ENCODE results near the gene TMEM212.

The TMEM212 gene

GRCh38 chr3:171878461-171879225 lies 35.5 kb downstream of the TMEM212 start:
- Mint-ChIP-seq H3K36me3 (no peaks in the 10 kb centered on the region), H3K27ac (no peak overlapping the region), H3K27me3 (no peaks in the 10 kb centered on the region), H3K4me3 (no peak overlapping the region), H3K4me1 (no peaks in the 10 kb centered on the region), H3K9me3 (no peaks in the 10 kb centered on the region)
- no peak for ATAC-seq

DNA sequence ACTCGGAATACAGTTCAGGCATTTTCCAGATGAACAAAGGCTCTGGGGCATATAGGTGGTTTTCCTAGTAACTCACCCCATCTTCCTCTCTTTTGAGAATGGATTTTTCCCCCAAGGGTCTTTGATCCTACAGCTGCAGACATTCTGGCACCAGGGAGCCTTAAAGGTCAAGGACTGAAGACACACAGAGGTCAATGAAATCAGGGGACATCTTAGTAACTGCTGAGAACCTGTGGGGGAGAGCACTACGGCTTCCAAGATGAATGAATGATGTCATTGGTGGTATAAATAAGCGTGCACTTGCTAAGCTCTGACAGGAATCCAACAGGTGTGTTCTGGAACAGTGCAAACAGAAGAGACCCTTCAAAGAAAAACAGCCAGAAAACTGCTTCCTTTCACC lies 36.3 kb downstream of the TMEM212 start:
- ATAC-seq, result no peak
- H3K27me3 Mint-ChIP-seq, result no peaks in the 10 kb centered on the region
- H3K27ac Mint-ChIP-seq, result no peak overlapping the region
- no peaks in the 10 kb centered on the region for H3K4me1 Mint-ChIP-seq
- no peaks in the 10 kb centered on the region for H3K9me3 Mint-ChIP-seq
- no peaks in the 10 kb centered on the region for H3K36me3 Mint-ChIP-seq
- no peak overlapping the region for H3K4me3 Mint-ChIP-seq

DNA sequence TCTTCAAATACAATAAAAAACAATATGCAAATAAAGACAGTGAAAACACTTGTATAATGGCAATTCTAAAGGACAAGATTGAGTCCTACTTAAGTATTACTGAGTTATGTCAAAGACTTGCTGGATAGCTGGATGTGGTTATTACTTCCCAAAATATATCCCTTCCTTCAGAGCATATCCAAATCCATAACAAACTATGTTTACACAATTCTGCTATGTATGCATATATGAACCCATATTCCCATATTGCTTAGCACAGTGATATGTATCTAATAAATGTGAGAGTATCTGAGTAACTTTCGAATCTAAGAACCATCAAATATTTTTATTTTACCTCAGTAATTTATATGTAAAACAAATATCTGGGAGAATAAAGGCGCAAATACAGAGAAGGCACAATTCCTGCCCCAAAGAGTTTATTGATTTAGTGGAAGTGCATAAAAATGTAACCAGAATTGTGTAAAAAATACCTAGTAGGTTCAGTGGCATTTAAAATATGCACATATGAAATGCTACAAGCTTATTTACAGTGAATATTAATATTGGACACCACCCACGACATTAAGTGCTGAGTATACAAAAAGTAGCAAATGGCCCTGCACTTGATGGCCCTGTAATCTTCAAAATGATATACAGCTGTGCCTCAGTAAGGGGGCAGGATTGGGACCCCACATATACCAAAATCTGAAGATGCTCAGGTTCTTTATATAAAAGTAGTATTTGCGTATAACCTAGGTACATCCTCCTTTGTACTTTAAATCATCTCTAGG lies 37.1 kb downstream of the TMEM212 start:
- H3K4me3 Mint-ChIP-seq, result no peak overlapping the region
- H3K27me3 Mint-ChIP-seq, result no peaks in the 10 kb centered on the region
- no peaks in the 10 kb centered on the region for H3K36me3 Mint-ChIP-seq
- no peak for ATAC-seq
- H3K9me3 Mint-ChIP-seq, result no peaks in the 10 kb centered on the region
- no peak overlapping the region for H3K27ac Mint-ChIP-seq
- no peaks in the 10 kb centered on the region for H3K4me1 Mint-ChIP-seq

GRCh38 chr3:171881251-171881650 lies 38.1 kb downstream of the TMEM212 start:
- no peaks in the 10 kb centered on the region for H3K9me3 Mint-ChIP-seq
- H3K27me3 Mint-ChIP-seq, result no peaks in the 10 kb centered on the region
- H3K4me1 Mint-ChIP-seq, result no peaks in the 10 kb centered on the region
- no peak overlapping the region for H3K27ac Mint-ChIP-seq
- ATAC-seq, result no peak
- H3K4me3 Mint-ChIP-seq, result no peak overlapping the region
- no peaks in the 10 kb centered on the region for H3K36me3 Mint-ChIP-seq

DNA sequence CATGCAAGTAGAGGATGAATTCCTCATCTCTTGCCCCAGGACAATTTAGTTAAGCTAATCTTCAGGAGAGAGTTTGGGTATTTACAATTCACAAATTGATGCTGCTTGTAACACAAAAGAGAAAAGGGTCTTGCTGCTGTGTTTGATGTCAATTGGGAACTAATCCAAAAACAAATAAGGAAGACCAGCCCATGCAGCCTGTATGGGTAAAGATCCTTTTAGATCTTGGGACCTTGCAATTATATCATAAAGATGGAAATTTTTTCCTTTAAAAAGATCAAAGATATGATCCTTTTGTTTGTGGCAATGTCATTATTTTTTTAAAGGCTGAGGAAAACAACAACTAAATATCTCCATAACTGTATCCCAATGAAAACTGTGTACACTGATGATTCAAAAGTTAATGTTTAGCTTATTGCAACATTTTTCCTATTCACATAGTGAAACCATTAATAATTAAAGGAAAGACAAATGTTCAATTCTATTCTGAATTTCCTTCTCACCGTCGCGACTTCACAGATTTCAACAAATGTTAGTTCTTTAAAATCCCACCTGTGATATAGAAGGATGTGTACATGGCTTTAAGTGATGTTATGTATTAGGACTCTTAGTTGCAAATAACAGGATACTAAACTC lies 40.2 kb downstream of the TMEM212 start:
- H3K27me3 Mint-ChIP-seq, result no peaks in the 10 kb centered on the region
- no peaks in the 10 kb centered on the region for H3K36me3 Mint-ChIP-seq
- no peak overlapping the region for H3K27ac Mint-ChIP-seq
- H3K9me3 Mint-ChIP-seq, result no peaks in the 10 kb centered on the region
- H3K4me3 Mint-ChIP-seq, result no peak overlapping the region
- ATAC-seq, result no peak
- no peaks in the 10 kb centered on the region for H3K4me1 Mint-ChIP-seq

- ATAC-seq, result no peak
- Mint-ChIP-seq H3K27me3 (no peaks in the 10 kb centered on the region), H3K9me3 (no peaks in the 10 kb centered on the region), H3K4me1 (no peaks in the 10 kb centered on the region), H3K36me3 (no peaks in the 10 kb centered on the region), H3K27ac (no peak overlapping the region), H3K4me3 (no peak overlapping the region)
These were observed 40.7 kb downstream of the TMEM212 start for GRCh38 chr3:171883893-171884279.

- no peaks in the 10 kb centered on the region for H3K36me3 Mint-ChIP-seq
- no peaks in the 10 kb centered on the region for H3K4me1 Mint-ChIP-seq
- H3K9me3 Mint-ChIP-seq, result no peaks in the 10 kb centered on the region
- ATAC-seq, result no peak
- no peak overlapping the region for H3K27ac Mint-ChIP-seq
- H3K4me3 Mint-ChIP-seq, result no peak overlapping the region
- H3K27me3 Mint-ChIP-seq, result no peaks in the 10 kb centered on the region
These were observed 45.3 kb downstream of the TMEM212 start for GRCh38 chr3:171888466-171888865.

DNA sequence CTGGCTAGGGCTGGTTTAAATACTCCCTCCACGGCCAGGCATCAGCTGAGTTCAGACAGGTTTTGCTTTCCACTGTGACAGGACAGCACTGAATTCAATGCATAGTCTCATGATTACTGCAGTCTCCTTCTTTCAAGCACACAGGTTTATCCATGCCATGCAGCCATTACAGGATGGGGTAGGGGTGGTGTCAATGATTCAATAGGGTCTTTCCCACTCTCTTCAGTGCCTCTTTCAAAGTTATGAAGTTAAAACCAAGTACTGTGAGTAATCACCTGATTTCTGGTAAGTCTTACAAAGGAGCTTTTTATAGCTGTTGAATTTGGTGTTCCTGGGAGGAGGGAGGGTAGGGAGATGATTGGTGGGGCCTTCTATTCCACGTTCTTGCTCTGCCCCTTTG lies 47.2 kb downstream of the TMEM212 start:
- Mint-ChIP-seq H3K27me3 (no peaks in the 10 kb centered on the region), H3K4me3 (no peak overlapping the region), H3K4me1 (no peaks in the 10 kb centered on the region), H3K36me3 (no peaks in the 10 kb centered on the region), H3K27ac (no peak overlapping the region), H3K9me3 (no peaks in the 10 kb centered on the region)
- ATAC-seq, result no peak

- Mint-ChIP-seq H3K4me1 (no peaks in the 10 kb centered on the region), H3K27ac (no peak overlapping the region), H3K36me3 (no peaks in the 10 kb centered on the region), H3K9me3 (no peaks in the 10 kb centered on the region), H3K27me3 (no peaks in the 10 kb centered on the region), H3K4me3 (no peak overlapping the region)
- no peak for ATAC-seq
These were observed 49.3 kb downstream of the TMEM212 start for GRCh38 chr3:171892457-171892856.

- no peaks in the 10 kb centered on the region for H3K27me3 Mint-ChIP-seq
- H3K27ac Mint-ChIP-seq, result no peak overlapping the region
- H3K36me3 Mint-ChIP-seq, result no peaks in the 10 kb centered on the region
- H3K9me3 Mint-ChIP-seq, result no peaks in the 10 kb centered on the region
- no peaks in the 10 kb centered on the region for H3K4me1 Mint-ChIP-seq
- no peak for ATAC-seq
- H3K4me3 Mint-ChIP-seq, result no peak overlapping the region
These were observed 52.1 kb downstream of the TMEM212 start for GRCh38 chr3:171895291-171895690.

DNA sequence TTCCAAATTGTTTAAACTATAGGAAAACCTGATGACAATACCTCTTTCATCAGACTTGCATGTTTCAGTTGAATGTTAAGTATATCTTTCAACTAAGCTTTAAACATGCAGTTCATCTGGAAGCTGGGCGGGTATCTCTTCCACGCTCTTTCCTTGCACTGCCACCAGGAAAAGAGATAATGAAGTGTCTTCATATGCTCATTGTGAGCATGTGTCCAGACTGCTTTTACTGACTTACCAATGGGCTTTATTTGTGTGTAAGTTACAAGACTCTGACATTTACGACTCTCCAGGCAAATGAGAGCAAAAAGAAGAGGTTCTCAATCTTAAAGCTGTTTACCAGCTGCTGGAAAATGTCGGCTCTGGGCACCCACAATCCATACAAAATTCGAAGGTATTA lies 52.8 kb downstream of the TMEM212 start:
- H3K4me3 Mint-ChIP-seq, result no peak overlapping the region
- no peaks in the 10 kb centered on the region for H3K4me1 Mint-ChIP-seq
- H3K36me3 Mint-ChIP-seq, result no peaks in the 10 kb centered on the region
- no peak overlapping the region for H3K27ac Mint-ChIP-seq
- no peak for ATAC-seq
- no peaks in the 10 kb centered on the region for H3K27me3 Mint-ChIP-seq
- no peaks in the 10 kb centered on the region for H3K9me3 Mint-ChIP-seq

- ATAC-seq, result no peak
- H3K4me1 Mint-ChIP-seq, result no peaks in the 10 kb centered on the region
- H3K27ac Mint-ChIP-seq, result no peak overlapping the region
- no peaks in the 10 kb centered on the region for H3K27me3 Mint-ChIP-seq
- no peak overlapping the region for H3K4me3 Mint-ChIP-seq
- H3K9me3 Mint-ChIP-seq, result no peaks in the 10 kb centered on the region
- H3K36me3 Mint-ChIP-seq, result no peaks in the 10 kb centered on the region
These were observed 53.2 kb downstream of the TMEM212 start for GRCh38 chr3:171896316-171896715.

DNA sequence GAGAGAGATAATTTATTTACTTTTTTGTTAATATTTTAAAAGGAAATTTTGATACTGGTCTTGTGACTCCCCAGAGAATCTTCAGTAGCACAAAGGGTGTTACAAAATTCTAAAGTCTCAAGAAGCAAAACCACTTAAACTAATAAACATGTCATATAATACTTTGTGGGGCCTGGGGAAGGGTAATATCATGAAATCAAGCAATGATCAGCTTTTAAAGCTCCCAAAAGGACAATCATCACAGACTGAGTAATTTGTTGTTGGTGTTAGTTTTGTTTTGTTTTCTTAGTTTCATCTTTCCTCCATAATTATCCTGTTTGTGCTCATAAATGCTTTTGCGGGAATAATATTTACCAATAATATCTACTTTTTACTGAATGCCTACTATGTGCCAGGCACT lies 55.0 kb downstream of the TMEM212 start:
- no peaks in the 10 kb centered on the region for H3K36me3 Mint-ChIP-seq
- no peaks in the 10 kb centered on the region for H3K9me3 Mint-ChIP-seq
- H3K27me3 Mint-ChIP-seq, result no peaks in the 10 kb centered on the region
- H3K27ac Mint-ChIP-seq, result no peak overlapping the region
- H3K4me1 Mint-ChIP-seq, result no peaks in the 10 kb centered on the region
- H3K4me3 Mint-ChIP-seq, result no peak overlapping the region
- no peak for ATAC-seq

DNA sequence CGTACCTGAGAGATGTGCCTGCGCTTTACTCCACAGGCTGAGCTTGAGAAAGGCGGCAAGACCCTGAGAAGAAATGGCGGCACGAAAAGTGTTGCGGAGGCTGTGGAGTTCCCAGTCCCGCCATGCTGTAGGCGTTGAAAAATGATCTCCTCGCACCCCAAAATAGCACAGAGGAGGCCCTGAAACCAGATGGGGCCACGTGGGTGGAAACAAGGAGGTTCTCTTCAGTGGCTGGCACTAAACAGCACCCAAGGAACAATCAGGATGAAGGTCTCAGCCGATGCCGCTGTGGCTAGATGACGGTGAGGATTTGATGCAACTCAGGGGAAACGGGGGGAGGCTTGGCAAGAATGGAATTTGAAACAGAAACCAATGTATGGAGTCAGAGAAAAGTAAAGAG lies 57.3 kb downstream of the TMEM212 start:
- ATAC-seq, result no peak
- no peak overlapping the region for H3K4me3 Mint-ChIP-seq
- H3K27ac Mint-ChIP-seq, result no peak overlapping the region

DNA sequence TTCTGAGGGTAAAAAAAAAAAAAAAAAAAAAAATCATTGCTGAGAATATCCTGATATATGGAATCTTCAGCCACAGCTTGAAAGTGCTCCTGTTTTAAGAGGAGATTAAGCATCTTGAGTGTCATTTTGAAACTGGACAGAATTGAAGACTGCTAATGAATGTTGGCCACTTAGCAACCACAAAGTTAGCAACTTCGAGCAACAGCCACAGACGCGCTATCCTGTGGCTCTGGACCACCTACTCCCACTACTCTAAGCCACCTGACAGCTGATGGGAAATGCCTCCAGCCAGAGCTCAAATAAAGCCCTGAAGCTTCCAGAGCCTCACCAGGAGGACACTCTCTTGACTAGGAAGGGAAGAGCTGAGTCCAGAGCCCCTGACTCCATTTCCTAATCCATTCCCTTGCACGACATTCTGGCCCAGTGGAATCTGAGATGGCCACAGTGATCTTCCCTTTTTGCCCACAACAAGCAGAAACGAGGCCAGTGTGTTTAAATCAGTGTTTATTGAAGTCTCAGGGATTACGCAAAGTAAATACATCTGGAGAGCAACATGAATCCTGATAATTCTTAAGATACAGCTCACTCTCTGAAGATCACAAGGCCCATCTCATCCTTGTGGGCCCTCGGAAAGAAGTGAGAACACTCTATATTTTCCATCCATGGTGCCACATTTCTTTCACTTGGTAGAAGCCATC lies 58.6 kb downstream of the TMEM212 start:
- Mint-ChIP-seq H3K4me3 (no peak overlapping the region), H3K36me3 (no peaks in the 10 kb centered on the region), H3K4me1 (no peaks in the 10 kb centered on the region), H3K27me3 (no peaks in the 10 kb centered on the region), H3K27ac (no peak overlapping the region), H3K9me3 (no peaks in the 10 kb centered on the region)
- ATAC-seq, result no peak

More for the DNA sequence above, 57.3 kb downstream of the TMEM212 start:
- Mint-ChIP-seq H3K9me3 (no peaks in the 10 kb centered on the region), H3K36me3 (no peaks in the 10 kb centered on the region), H3K27me3 (no peaks in the 10 kb centered on the region), H3K4me1 (no peaks in the 10 kb centered on the region)
